ENCODE data around the gene KRTAP5-7.

Gene KRTAP5-7

GRCh38 chr11:71485466-71485865 lies 41.6 kb upstream of the KRTAP5-7 start:
- H3K9me2 ChIP-seq (ENCODE audit: low read depth, low read length): no peaks in the 10 kb centered on the region
- no peak overlapping the region for H3K27ac ChIP-seq (ENCODE audit: low read depth, low read length, poor library complexity, severe bottlenecking)
- H3K36me3 ChIP-seq (ENCODE audit: insufficient read depth, low read length): peaks cover 39% of the 10 kb centered on the region
- H3K9ac ChIP-seq (ENCODE audit: low read length): no peak overlapping the region
- no peaks in the 10 kb centered on the region for H3K9me3 ChIP-seq (ENCODE audit: low read length)
- no peaks in the 10 kb centered on the region for H3K4me1 ChIP-seq (ENCODE audit: insufficient read depth, low read length, severe bottlenecking)
- TF ChIP-seq EZH2 (IDR thresholded peaks at IDR 0.05; ENCODE audit: borderline replicate concordance, low read length): no peak
- no peak for TF ChIP-seq CTCF (IDR thresholded peaks at IDR 0.05; ENCODE audit: low read length)
- no peak overlapping the region for H3K4me2 ChIP-seq (ENCODE audit: low read length)
- no peaks in the 10 kb centered on the region for H4K20me1 ChIP-seq (ENCODE audit: insufficient read depth, low read length)
- H3K4me3 ChIP-seq (ENCODE audit: low read depth, low read length, poor library complexity, severe bottlenecking): no peak overlapping the region
- no peak overlapping the region for H2AFZ ChIP-seq (ENCODE audit: low read length)
- no peaks in the 10 kb centered on the region for H3K79me2 ChIP-seq (ENCODE audit: insufficient read depth, low read length)
- H3F3A ChIP-seq (ENCODE audit: insufficient read depth, low read length): no peaks in the 10 kb centered on the region
- H3K27me3 ChIP-seq (ENCODE audit: insufficient read depth, low read length): no peaks in the 10 kb centered on the region

DNA sequence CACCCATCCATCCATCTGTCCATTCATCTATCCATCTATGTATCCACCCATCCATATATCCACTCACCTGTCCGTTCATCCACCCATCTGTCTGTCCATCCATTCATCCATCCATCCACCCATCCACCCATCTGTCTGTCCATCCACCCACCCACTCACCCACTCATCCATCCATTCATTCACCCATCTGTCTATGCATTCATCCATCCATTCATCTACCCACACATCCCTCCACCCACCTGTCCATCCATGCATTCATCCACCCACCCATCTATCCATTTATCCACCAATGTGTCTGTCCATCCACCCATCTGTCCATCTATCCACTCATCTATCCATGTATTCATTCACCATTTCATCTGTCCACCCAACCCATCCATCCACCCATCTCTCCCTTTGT lies 40.7 kb upstream of the KRTAP5-7 start:
- Histone ChIP-seq H2AFZ (ENCODE audit: low read length) (no peak overlapping the region), H3K79me2 (ENCODE audit: insufficient read depth, low read length) (no peaks in the 10 kb centered on the region), H3K36me3 (ENCODE audit: insufficient read depth, low read length) (peaks cover 48% of the 10 kb centered on the region), H3K4me2 (ENCODE audit: low read length) (no peak overlapping the region), H3K9me2 (ENCODE audit: low read depth, low read length) (no peaks in the 10 kb centered on the region), H3K4me1 (ENCODE audit: insufficient read depth, low read length, severe bottlenecking) (no peaks in the 10 kb centered on the region), H3K27me3 (ENCODE audit: insufficient read depth, low read length) (no peaks in the 10 kb centered on the region), H3K9ac (ENCODE audit: low read length) (no peak overlapping the region), H3K9me3 (ENCODE audit: low read length) (no peaks in the 10 kb centered on the region), H3F3A (ENCODE audit: insufficient read depth, low read length) (no peaks in the 10 kb centered on the region), H3K27ac (ENCODE audit: low read depth, low read length, poor library complexity, severe bottlenecking) (no peak overlapping the region), H3K4me3 (ENCODE audit: low read depth, low read length, poor library complexity, severe bottlenecking) (no peak overlapping the region), H4K20me1 (ENCODE audit: insufficient read depth, low read length) (no peaks in the 10 kb centered on the region)
- TF ChIP-seq CTCF (IDR thresholded peaks at IDR 0.05; ENCODE audit: low read length): no peak
- no peak for TF ChIP-seq EZH2 (IDR thresholded peaks at IDR 0.05; ENCODE audit: borderline replicate concordance, low read length)

- H3K4me2 ChIP-seq (ENCODE audit: low read length): no peak overlapping the region
- H3K9ac ChIP-seq (ENCODE audit: low read length): no peak overlapping the region
- no peaks in the 10 kb centered on the region for H3K9me3 ChIP-seq (ENCODE audit: low read length)
- H2AFZ ChIP-seq (ENCODE audit: low read length): no peak overlapping the region
- no peaks in the 10 kb centered on the region for H4K20me1 ChIP-seq (ENCODE audit: insufficient read depth, low read length)
- no peaks in the 10 kb centered on the region for H3K27me3 ChIP-seq (ENCODE audit: insufficient read depth, low read length)
- no peaks in the 10 kb centered on the region for H3K79me2 ChIP-seq (ENCODE audit: insufficient read depth, low read length)
- no peak for TF ChIP-seq EZH2 (IDR thresholded peaks at IDR 0.05; ENCODE audit: borderline replicate concordance, low read length)
- TF ChIP-seq CTCF (IDR thresholded peaks at IDR 0.05; ENCODE audit: low read length): no peak
- no peak overlapping the region for H3K27ac ChIP-seq (ENCODE audit: low read depth, low read length, poor library complexity, severe bottlenecking)
- no peaks in the 10 kb centered on the region for H3F3A ChIP-seq (ENCODE audit: insufficient read depth, low read length)
- H3K4me3 ChIP-seq (ENCODE audit: low read depth, low read length, poor library complexity, severe bottlenecking): no peak overlapping the region
- H3K36me3 ChIP-seq (ENCODE audit: insufficient read depth, low read length): peaks cover 41% of the 10 kb centered on the region; the same call in 1 of the 2 replicates
- H3K9me2 ChIP-seq (ENCODE audit: low read depth, low read length): no peaks in the 10 kb centered on the region
- H3K4me1 ChIP-seq (ENCODE audit: insufficient read depth, low read length, severe bottlenecking): no peaks in the 10 kb centered on the region
Observed at GRCh38 chr11:71488681-71489270, 38.3 kb upstream of the KRTAP5-7 start.

Measured in OCI-LY1 (cell line).